Endometrial microvascular endothelial cells (primary cell): Measurements from ENCODE around the gene HYAL1. TPM values are rescaled to one million over a fixed set of nuclear protein-coding genes. Genes with fewer than 3 reads are reported as not detected.

ENCODE experiments used
- in situ Hi-C: cut with HindIII; loops from 2 replicates; pipeline ENCODE4 v1.10.0; 2017; ENCODE audit warnings: low sequenced_read_pairs, low pct_unique_long_range_greater_than_20kb; ENCODE audit errors: inconsistent ontology term
- total RNA-seq: library from RNA; depleted of rRNA; stranded (reverse); fragments of >200 nt; gene quantifications from one replicate; pipeline ENCODE4 v1.2.3, GENCODE V29; 2015; ENCODE audit errors: inconsistent ontology term

HYAL1 gene
- total RNA-seq, 1 donor from 2014 or later, result 10.3 TPM

DNA sequence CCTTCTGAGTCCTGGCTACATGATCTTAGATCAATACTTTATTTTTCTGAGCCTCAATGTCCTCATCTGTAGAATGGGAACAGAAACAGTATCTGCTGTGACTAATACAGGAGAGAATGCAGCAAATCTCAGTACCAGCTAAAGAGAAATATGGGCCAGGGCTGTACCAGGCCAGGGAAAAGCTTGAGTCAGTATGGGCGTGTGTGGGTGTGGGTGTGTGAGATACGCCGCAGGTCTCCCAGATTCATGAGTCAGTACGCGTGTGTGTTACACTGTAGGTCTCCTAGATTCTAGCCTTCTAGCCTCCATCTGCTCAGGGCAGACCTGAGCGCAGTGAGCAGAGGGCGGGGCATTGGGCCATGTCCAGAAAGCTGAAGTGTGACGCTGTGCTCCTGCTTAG, 52.2 kb downstream of the HYAL1 start:
- in situ Hi-C loops, result no loop called here

DNA sequence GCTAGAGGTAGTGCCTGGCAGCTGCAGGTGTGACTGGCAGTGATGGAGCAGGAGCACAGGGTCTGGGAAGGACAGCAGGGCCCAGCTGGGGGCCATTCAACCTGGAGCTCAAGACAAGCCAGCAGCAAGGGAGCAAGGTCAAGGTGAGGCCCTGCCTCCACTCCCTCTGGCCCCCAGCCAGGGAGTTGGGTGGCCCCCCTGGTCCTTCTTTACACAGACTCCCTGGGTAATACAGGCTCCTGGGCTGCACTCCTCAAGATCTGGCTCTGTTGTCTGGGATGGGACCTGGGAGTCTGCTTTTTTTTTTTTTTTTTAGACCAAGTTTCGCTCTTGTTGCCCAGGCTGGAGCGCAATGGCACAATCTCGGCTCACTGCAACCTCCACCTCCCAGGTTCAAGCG, 52.9 kb downstream of the HYAL1 start:
- in situ Hi-C loops, result no loop called here

Other genes starting within 250 kb of the HYAL1 start
- 89.3 TPM for gene RBM5, start 214.7 kb downstream of the HYAL1 start, total RNA-seq
- gene SEMA3F, start 148.2 kb downstream of the HYAL1 start, total RNA-seq, result 263 TPM
- not detected for gene GNAT1, start 112.0 kb downstream of the HYAL1 start, total RNA-seq
- gene SLC38A3, start 98.3 kb downstream of the HYAL1 start, total RNA-seq, result not detected
- gene GNAI2, start 67.4 kb downstream of the HYAL1 start, total RNA-seq, result 611 TPM
- gene SEMA3B, start 34.4 kb downstream of the HYAL1 start, total RNA-seq, result 0.19 TPM
- not detected for gene LSMEM2, start 24.5 kb downstream of the HYAL1 start, total RNA-seq
- gene IFRD2, start 11.1 kb downstream of the HYAL1 start, total RNA-seq, result 188 TPM
- 7.3 TPM for gene HYAL3, start 4.2 kb downstream of the HYAL1 start, total RNA-seq
- 11.2 TPM for gene NAA80, start 4.2 kb downstream of the HYAL1 start, total RNA-seq
- gene HYAL2, start 19.2 kb upstream of the HYAL1 start, total RNA-seq, result 432 TPM
- 40.9 TPM for gene TUSC2, start 24.6 kb upstream of the HYAL1 start, total RNA-seq
- 24.7 TPM for gene RASSF1, start 37.3 kb upstream of the HYAL1 start, total RNA-seq
- gene ZMYND10, start 42.2 kb upstream of the HYAL1 start, total RNA-seq, result not detected
- 13.6 TPM for gene NPRL2, start 47.2 kb upstream of the HYAL1 start, total RNA-seq
- 40.8 TPM for gene CYB561D2, start 47.3 kb upstream of the HYAL1 start, total RNA-seq
- 83.0 TPM for gene TMEM115, start 55.9 kb upstream of the HYAL1 start, total RNA-seq
- not detected for gene CACNA2D2, start 200.1 kb upstream of the HYAL1 start, total RNA-seq